BJ (cell line): ENCODE results near the gene MCOLN3. TPM values are rescaled to one million over a fixed set of nuclear protein-coding genes. Genes with fewer than 3 reads are reported as not detected.

ENCODE experiments used
- CTCF ChIA-PET: fragments of 350-600 bp; formaldehyde crosslinking; extraction: SDS; loops from one replicate; lab custom pipeline; 2021; ENCODE audit warnings: antibody characterized with exemption, inconsistent platforms; lab: Yijun Ruan, JAX
- POLR2A ChIA-PET: fragments of 300-600 bp; sonication (Branson Sonifier 250); formaldehyde crosslinking; extraction: SDS; loops from one replicate; lab custom pipeline; 2021; ENCODE audit warnings: antibody characterized with exemption; lab: Charles Lee
- DNase-seq: peaks from one replicate; pipeline ENCODE4 v3.0.0-alpha.2; 2011; ENCODE audit warnings: low read depth
- H3K27me3 ChIP-seq: 2 replicates; pipeline ENCODE4 v1.6.0; 2011; ENCODE audit warnings: low read length; ENCODE audit not compliant: control insufficient read depth, insufficient read depth
- H3K36me3 ChIP-seq: 2 replicates; pipeline ENCODE4 v1.5.1; 2011; ENCODE audit warnings: low read length; ENCODE audit not compliant: control insufficient read depth, insufficient read depth
- H3K4me3 ChIP-seq: 2 replicates; pipeline ENCODE4 v1.5.1; 2011; ENCODE audit warnings: low read depth, mild to moderate bottlenecking, control low read depth, low read length
- polyA plus RNA-seq: library from polyadenylated mRNA; depleted of rRNA; stranded (reverse); fragments of >200 nt; gene quantifications from 2 replicates; pipeline ENCODE4 v1.2.3, GENCODE V29; 2011
- TF ChIP-seq, protein P1 (sequence below): IDR thresholded peaks from 2 replicates; pipeline ENCODE4 v1.5.1; 2011; ENCODE audit warnings: low read depth, mild to moderate bottlenecking, control low read depth, inconsistent platforms, low read length, moderate library complexity; ENCODE audit not compliant: insufficient read depth

Gene MCOLN3
- polyA plus RNA-seq, 1 experiment: 0.20 TPM

DNA sequence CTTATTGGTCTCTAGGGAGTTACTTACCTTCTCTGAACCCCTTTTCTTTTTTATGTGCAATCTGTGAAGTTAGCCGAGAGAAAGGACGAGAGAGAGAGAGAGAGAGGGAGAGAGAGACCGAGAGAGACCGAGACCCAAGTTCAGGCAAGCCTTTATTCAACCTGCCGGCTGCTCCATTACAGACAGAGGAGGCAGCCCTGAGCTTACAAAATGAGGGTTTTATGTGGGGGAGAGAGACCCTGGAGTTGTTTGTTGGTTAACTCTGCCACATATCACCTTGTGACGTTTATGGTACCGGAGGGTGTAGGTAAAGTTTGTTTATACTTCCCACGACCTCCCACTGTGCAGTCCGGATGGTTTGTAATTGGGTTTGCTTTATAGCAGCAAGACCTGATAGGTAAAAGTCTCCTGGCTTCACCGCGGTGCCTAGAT lies 1.5 kb upstream of the MCOLN3 start:
- H3K4me3 ChIP-seq: no peak overlapping the region
- TF ChIP-seq, protein P1, sequence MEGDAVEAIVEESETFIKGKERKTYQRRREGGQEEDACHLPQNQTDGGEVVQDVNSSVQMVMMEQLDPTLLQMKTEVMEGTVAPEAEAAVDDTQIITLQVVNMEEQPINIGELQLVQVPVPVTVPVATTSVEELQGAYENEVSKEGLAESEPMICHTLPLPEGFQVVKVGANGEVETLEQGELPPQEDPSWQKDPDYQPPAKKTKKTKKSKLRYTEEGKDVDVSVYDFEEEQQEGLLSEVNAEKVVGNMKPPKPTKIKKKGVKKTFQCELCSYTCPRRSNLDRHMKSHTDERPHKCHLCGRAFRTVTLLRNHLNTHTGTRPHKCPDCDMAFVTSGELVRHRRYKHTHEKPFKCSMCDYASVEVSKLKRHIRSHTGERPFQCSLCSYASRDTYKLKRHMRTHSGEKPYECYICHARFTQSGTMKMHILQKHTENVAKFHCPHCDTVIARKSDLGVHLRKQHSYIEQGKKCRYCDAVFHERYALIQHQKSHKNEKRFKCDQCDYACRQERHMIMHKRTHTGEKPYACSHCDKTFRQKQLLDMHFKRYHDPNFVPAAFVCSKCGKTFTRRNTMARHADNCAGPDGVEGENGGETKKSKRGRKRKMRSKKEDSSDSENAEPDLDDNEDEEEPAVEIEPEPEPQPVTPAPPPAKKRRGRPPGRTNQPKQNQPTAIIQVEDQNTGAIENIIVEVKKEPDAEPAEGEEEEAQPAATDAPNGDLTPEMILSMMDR: no peak
- ChIA-PET POLR2A (no interaction called here), CTCF (no interaction called here)
- H3K36me3 ChIP-seq: no peaks in the 10 kb centered on the region
- no peak for DNase-seq
- peaks cover 30% of the 10 kb centered on the region for H3K27me3 ChIP-seq

DNA sequence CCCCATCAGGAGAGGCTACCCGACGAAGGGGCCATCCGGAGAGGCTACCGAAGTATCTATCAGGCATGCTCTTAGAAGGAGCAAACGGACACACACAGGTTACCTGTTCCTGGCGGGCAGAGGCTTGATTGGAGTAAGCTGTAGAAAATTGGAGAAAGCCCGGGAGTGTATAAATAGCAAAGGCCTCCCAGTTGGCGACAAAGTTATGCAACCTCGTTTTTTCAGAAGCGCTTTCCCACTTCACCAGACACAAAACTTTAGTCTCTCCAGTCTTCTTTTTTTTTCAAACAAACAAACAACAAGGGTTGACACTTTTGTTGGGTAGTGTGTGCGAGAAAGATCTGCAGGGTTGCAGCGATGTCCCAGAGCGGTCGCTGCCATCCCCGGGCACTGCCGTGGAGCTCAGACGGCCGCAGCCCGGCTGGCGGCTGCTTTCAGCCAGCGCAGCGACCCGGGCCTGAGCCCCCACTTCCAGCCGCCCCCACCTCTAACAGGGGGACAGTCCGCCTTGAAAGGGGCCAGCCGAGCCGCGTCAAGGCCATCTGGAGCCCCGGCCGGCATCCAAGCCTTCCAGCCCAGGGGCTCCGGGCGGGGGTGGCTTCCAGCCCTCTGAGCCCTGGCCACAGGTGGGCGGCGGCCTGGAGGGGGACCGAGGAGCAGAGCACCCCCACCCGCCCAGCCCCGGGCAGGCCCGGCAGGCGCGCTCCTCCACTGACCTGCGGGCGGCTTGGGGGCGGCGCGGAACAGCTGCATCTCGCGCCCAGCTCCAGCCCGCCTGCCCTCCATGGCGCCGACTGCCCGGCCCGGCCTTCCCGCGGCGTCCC lies 616 bp downstream of the MCOLN3 start:
- H3K36me3 ChIP-seq: no peaks in the 10 kb centered on the region
- H3K27me3 ChIP-seq: peaks cover 30% of the 10 kb centered on the region
- ChIA-PET POLR2A (interaction anchor here (0.5 kb wide), 1 partner anchor 229 kb away, joined by 4 read pairs; the partner anchor contains the start of gene BCL10), CTCF (interaction anchor here (1.4 kb wide), 1 partner anchor 57 kb away, joined by 4 read pairs; no protein-coding TSS in a partner anchor)
- no peak for DNase-seq
- TF ChIP-seq, protein P1: no peak
- H3K4me3 ChIP-seq: peak overlapping the region; percentile 31

DNA sequence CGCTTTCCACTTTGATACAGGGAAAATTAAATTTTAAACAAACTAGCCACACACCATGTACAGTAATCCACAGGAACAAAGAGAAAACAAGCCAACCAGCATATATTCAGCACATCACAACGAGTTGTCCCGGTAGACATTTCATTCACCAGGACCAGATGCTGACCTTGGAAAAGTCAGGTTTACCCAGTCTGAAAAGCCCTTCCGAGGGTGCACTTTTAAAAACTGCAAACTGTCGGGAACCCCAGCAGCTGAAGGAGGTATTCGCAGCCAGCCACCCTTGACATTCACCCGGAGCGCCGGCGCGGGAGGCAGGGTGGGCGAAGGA lies 1.2 kb downstream of the MCOLN3 start:
- H3K27me3 ChIP-seq: peaks cover 32% of the 10 kb centered on the region
- ChIA-PET CTCF (interaction anchor here (0.9 kb wide), 1 partner anchor 10 kb away, joined by 3 read pairs; no protein-coding TSS in a partner anchor), POLR2A (no interaction called here)

DNA sequence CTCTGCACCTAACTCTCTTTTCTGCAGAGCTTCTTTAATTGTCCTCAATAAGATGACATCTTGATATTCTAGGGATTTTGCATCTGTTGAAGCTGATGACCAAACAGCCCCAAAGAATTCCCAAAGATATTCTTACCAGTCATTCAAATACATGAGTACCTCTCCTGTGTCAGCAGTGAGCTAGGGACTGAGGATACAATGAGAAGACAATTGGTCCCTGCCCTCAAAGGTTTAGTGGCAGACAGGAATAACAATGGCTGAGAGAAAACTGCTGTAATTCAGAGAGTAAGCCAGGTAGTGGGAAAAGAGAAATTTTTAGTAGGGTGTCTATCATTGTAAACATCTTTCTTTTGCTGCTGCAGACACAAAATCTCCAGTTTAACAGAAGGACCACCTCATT lies 5.9 kb downstream of the MCOLN3 start:
- POLR2A ChIA-PET: no interaction called here
- Histone ChIP-seq H3K4me3 (no peak overlapping the region), H3K27me3 (peaks cover 15% of the 10 kb centered on the region), H3K36me3 (no peaks in the 10 kb centered on the region)
- CTCF ChIA-PET: interaction anchor here (1.0 to 1.8 kb wide), 2 partner anchors 11 to 67 kb away, joined by 3 read pairs; no protein-coding TSS in a partner anchor
- DNase-seq: no peak
- TF ChIP-seq, protein P1: no peak

More for the DNA sequence above, 1.2 kb downstream of the MCOLN3 start:
- H3K4me3 ChIP-seq: no peak overlapping the region
- no peak for DNase-seq
- no peaks in the 10 kb centered on the region for H3K36me3 ChIP-seq
- TF ChIP-seq, protein P1: no peak

DNA sequence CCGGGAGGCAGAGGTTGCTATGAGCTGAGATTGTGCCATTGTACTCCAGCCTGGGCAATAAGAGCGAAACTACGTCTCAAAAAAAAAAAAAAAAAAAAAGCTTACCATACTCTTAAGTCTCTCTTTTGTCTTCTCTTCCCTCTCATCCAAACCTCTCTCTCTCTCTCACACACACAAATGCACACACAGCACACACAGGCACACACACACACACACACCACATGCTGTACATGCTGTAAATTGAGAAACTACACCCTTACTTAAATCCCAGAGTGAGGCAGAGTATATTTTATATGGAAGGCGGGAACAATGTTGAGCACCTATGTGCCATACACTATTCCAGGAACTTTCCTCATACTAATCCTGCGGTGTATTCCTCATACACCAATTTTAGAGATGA lies 6.5 kb downstream of the MCOLN3 start:
- peaks cover 9% of the 10 kb centered on the region for H3K27me3 ChIP-seq
- TF ChIP-seq, protein P1: no peak
- H3K36me3 ChIP-seq: no peaks in the 10 kb centered on the region
- H3K4me3 ChIP-seq: no peak overlapping the region
- POLR2A ChIA-PET: no interaction called here
- DNase-seq: no peak
- CTCF ChIA-PET: interaction anchor here (1.8 kb wide), 1 partner anchor 68 kb away, joined by 3 read pairs; no protein-coding TSS in a partner anchor
